Mesendoderm (in vitro differentiated cells): ENCODE results near the gene FNDC3A.
"Not testable (repeated sequence)": the region's sequence is repeated elsewhere in the genome, so short reads cannot be mapped to it uniquely, and the experiment has no call there.

Source experiments
- DNase-seq: peaks from one replicate; pipeline ENCODE4 v3.0.0; 2013
- H2AK5ac ChIP-seq: 2 replicates; pipeline ENCODE4 v1.6.1; 2013; ENCODE audit warnings: low read length, inconsistent platforms
- H2BK120ac ChIP-seq: 2 replicates; pipeline ENCODE4 v1.6.1; 2013; ENCODE audit warnings: low read depth, mild to moderate bottlenecking, low read length, moderate library complexity, mixed read lengths
- H2BK15ac ChIP-seq: replicated peaks from 2 replicates; pipeline ENCODE4 v1.6.1; 2013; ENCODE audit warnings: low read depth, mild to moderate bottlenecking, moderate library complexity
- H2BK5ac ChIP-seq: 2 replicates; pipeline ENCODE4 v1.6.1; 2013; ENCODE audit warnings: low read length, inconsistent platforms
- H3K18ac ChIP-seq: 2 replicates; pipeline ENCODE4 v1.6.1; 2013; ENCODE audit warnings: mild to moderate bottlenecking, low read length, mixed read lengths
- H3K23ac ChIP-seq: one replicate; pipeline ENCODE4 v1.6.1; 2013; ENCODE audit warnings: low read length
- H3K27ac ChIP-seq: 2 replicates; pipeline ENCODE4 v1.5.1; 2013; ENCODE audit warnings: low read depth, mild to moderate bottlenecking, inconsistent platforms, low read length, moderate library complexity
- H3K27me3 ChIP-seq: 2 replicates; pipeline ENCODE4 v1.6.1; 2013; ENCODE audit warnings: low read length, control low read depth, mild to moderate bottlenecking, inconsistent platforms; ENCODE audit not compliant: insufficient read depth, poor library complexity
- H3K36me3 ChIP-seq: 2 replicates; pipeline ENCODE4 v1.6.1; 2013; ENCODE audit warnings: low read length, inconsistent platforms; ENCODE audit not compliant: control insufficient read depth, insufficient read depth
- H3K4ac ChIP-seq: one replicate; pipeline ENCODE4 v1.6.1; 2013; ENCODE audit warnings: low read depth, mild to moderate bottlenecking, low read length, moderate library complexity
- H3K4me1 ChIP-seq: 2 replicates; pipeline ENCODE4 v1.6.1; 2013; ENCODE audit warnings: low read depth, low read length, inconsistent platforms; ENCODE audit not compliant: control insufficient read depth
- H3K4me2 ChIP-seq: 2 replicates; pipeline ENCODE4 v1.6.1; 2013; ENCODE audit warnings: low read length
- H3K4me3 ChIP-seq: 2 replicates; pipeline ENCODE4 v1.5.1; 2013; ENCODE audit warnings: mild to moderate bottlenecking, low read length
- H3K56ac ChIP-seq: one replicate; pipeline ENCODE4 v1.6.1; 2013; ENCODE audit warnings: low read length
- H3K79me1 ChIP-seq: 2 replicates; pipeline ENCODE4 v1.6.1; 2013; ENCODE audit warnings: low read length, inconsistent platforms
- H3K79me2 ChIP-seq: 2 replicates; pipeline ENCODE4 v1.6.1; 2013; ENCODE audit warnings: mild to moderate bottlenecking, low read length; ENCODE audit not compliant: control insufficient read depth, insufficient read depth
- H3K9ac ChIP-seq: 2 replicates; pipeline ENCODE4 v1.6.1; 2013; ENCODE audit warnings: low read length, inconsistent platforms
- H4K5ac ChIP-seq: one replicate; pipeline ENCODE4 v1.6.1; 2013; ENCODE audit warnings: low read length
- H4K8ac ChIP-seq: one replicate; pipeline ENCODE4 v1.6.1; 2013; ENCODE audit warnings: low read depth, mild to moderate bottlenecking, control low read depth, low read length, moderate library complexity
- WGBS: extraction: QIAGEN DNeasy Blood & Tissue Kit; methylation state at CpG from one replicate; pipeline ENCODE4 v1.1.7; 2013; ENCODE audit warnings: low lambda C conversion rate, missing lambda C conversion rate; ENCODE audit not compliant: insufficient coverage; ENCODE audit errors: extremely low coverage; 5-methylcytosine and 5-hydroxymethylcytosine counted together

Gene FNDC3A

GRCh38 chr13:49064476-49064875, 88.8 kb downstream of the FNDC3A start:
- no peak overlapping the region for H3K23ac ChIP-seq
- H3K4me2 ChIP-seq: no peak overlapping the region
- WGBS: no CpG with 5 or more reads among the region's 3 CpGs
- H3K56ac ChIP-seq: no peak overlapping the region
- no peaks in the 10 kb centered on the region for H3K27me3 ChIP-seq
- no peak overlapping the region for H2AK5ac ChIP-seq
- no peak overlapping the region for H4K8ac ChIP-seq
- no peaks in the 10 kb centered on the region for H3K79me1 ChIP-seq
- H3K79me2 ChIP-seq: peaks cover 3% of the 10 kb centered on the region
- H3K4me3 ChIP-seq: no peak overlapping the region
- no peak overlapping the region for H2BK120ac ChIP-seq
- no peak overlapping the region for H4K5ac ChIP-seq
- no peak overlapping the region for H2BK5ac ChIP-seq
- H3K9ac ChIP-seq: no peak overlapping the region
- H3K18ac ChIP-seq: no peak overlapping the region
- H2BK15ac ChIP-seq: no peak overlapping the region
- no peaks in the 10 kb centered on the region for H3K36me3 ChIP-seq
- no peaks in the 10 kb centered on the region for H3K4me1 ChIP-seq
- no peak overlapping the region for H3K4ac ChIP-seq
- DNase-seq: no peak
- H3K27ac ChIP-seq: no peak overlapping the region

- H3K56ac ChIP-seq: no peak overlapping the region
- H3K9ac ChIP-seq: no peak overlapping the region
- H3K4me3 ChIP-seq: no peak overlapping the region
These were observed 91.1 kb downstream of the FNDC3A start for GRCh38 chr13:49066856-49067255.

GRCh38 chr13:49068498-49068897, 92.8 kb downstream of the FNDC3A start:
- not testable (repeated sequence) for H3K79me1 ChIP-seq, H3K23ac ChIP-seq, H2AK5ac ChIP-seq, H3K79me2 ChIP-seq, H3K4me3 ChIP-seq, H2BK120ac ChIP-seq, DNase-seq, H3K27me3 ChIP-seq, H3K9ac ChIP-seq, H3K56ac ChIP-seq, H4K8ac ChIP-seq, H3K27ac ChIP-seq, H3K36me3 ChIP-seq, H3K18ac ChIP-seq, H2BK15ac ChIP-seq, H3K4me2 ChIP-seq, H3K4me1 ChIP-seq, H3K4ac ChIP-seq, H4K5ac ChIP-seq, H2BK5ac ChIP-seq
- WGBS: no CpG with 5 or more reads among the region's 1 CpG

More at GRCh38 chr13:49066856-49067255, 91.1 kb downstream of the FNDC3A start:
- WGBS: no CpG with 5 or more reads among the region's 2 CpGs
- H3K27ac ChIP-seq: no peak overlapping the region
- H3K4me2 ChIP-seq: no peak overlapping the region
- DNase-seq: no peak
- no peaks in the 10 kb centered on the region for H3K27me3 ChIP-seq
- H2BK5ac ChIP-seq: no peak overlapping the region
- no peak overlapping the region for H2BK120ac ChIP-seq
- H3K23ac ChIP-seq: no peak overlapping the region
- H2BK15ac ChIP-seq: no peak overlapping the region
- H4K5ac ChIP-seq: no peak overlapping the region
- H3K79me2 ChIP-seq: peaks cover 3% of the 10 kb centered on the region
- H2AK5ac ChIP-seq: no peak overlapping the region
- H3K79me1 ChIP-seq: no peaks in the 10 kb centered on the region
- H3K18ac ChIP-seq: no peak overlapping the region
- H3K4me1 ChIP-seq: no peaks in the 10 kb centered on the region
- H3K36me3 ChIP-seq: no peaks in the 10 kb centered on the region
- H4K8ac ChIP-seq: no peak overlapping the region
- H3K4ac ChIP-seq: no peak overlapping the region

GRCh38 chr13:49070021-49070420, 94.3 kb downstream of the FNDC3A start:
- H3K4me1 ChIP-seq, H2BK120ac ChIP-seq: not testable (repeated sequence)
- no CpG with 5 or more reads among the region's 6 CpGs for WGBS

GRCh38 chr13:49071341-49071937, 95.7 kb downstream of the FNDC3A start:
- Histone ChIP-seq H3K79me2 (no peaks in the 10 kb centered on the region), H3K27ac (no peak overlapping the region), H3K4ac (no peak overlapping the region), H3K36me3 (no peaks in the 10 kb centered on the region), H3K4me3 (no peak overlapping the region), H3K56ac (no peak overlapping the region), H4K8ac (no peak overlapping the region), H2BK5ac (no peak overlapping the region), H3K9ac (no peak overlapping the region), H3K23ac (no peak overlapping the region), H2BK15ac (no peak overlapping the region), H3K18ac (no peak overlapping the region), H2AK5ac (no peak overlapping the region), H3K4me1 (no peaks in the 10 kb centered on the region), H3K27me3 (no peaks in the 10 kb centered on the region), H2BK120ac (no peak overlapping the region), H4K5ac (no peak overlapping the region), H3K79me1 (no peaks in the 10 kb centered on the region), H3K4me2 (no peak overlapping the region)
- WGBS: no CpG with 5 or more reads among the region's 1 CpG
- no peak for DNase-seq

More at GRCh38 chr13:49070021-49070420, 94.3 kb downstream of the FNDC3A start:
- not testable (repeated sequence) for H3K9ac ChIP-seq, DNase-seq, H3K4me2 ChIP-seq, H3K27me3 ChIP-seq, H3K4ac ChIP-seq, H3K4me3 ChIP-seq, H3K79me1 ChIP-seq, H3K18ac ChIP-seq, H2AK5ac ChIP-seq, H3K27ac ChIP-seq, H3K23ac ChIP-seq, H3K36me3 ChIP-seq, H4K5ac ChIP-seq, H2BK5ac ChIP-seq, H3K56ac ChIP-seq, H3K79me2 ChIP-seq, H4K8ac ChIP-seq, H2BK15ac ChIP-seq
